Adrenal gland (tissue), 12 donors: Measurements from ENCODE around the gene COMMD4. TPM values are rescaled to one million over a fixed set of nuclear protein-coding genes. Genes with fewer than 3 reads are reported as not detected.

Experiments
- DNase-seq, 7 donors: peaks; one replicate each; pipeline ENCODE4 v3.0.0-alpha.2; 2019 to 2020
- H3K27ac ChIP-seq, 5 donors: fragments of 200-600 bp; sonication (generic) in 4 of 5; 1 replicate in 3 of 5; 2 replicates in 2 of 5; pipeline versions ENCODE4 v1.5.1 to v1.8.0; 2016 to 2020; ENCODE audit warnings: mild to moderate bottlenecking in 1 of 5
- H3K27me3 ChIP-seq: fragments of 200-600 bp; 2 replicates; pipeline ENCODE4 v1.8.0; 2021
- H3K36me3 ChIP-seq, 2 donors: fragments of 200-600 bp; replicated peaks in 1 of 2; 1 replicate in 1 of 2; 2 replicates in 1 of 2; pipeline versions ENCODE4 v1.5.1 to v1.8.0; 2018 to 2022
- H3K4me1 ChIP-seq, 2 donors: fragments of 200-600 bp; replicated peaks in 1 of 2; 1 replicate in 1 of 2; 2 replicates in 1 of 2; pipeline versions ENCODE4 v1.5.1 to v1.8.0; 2018 to 2021
- H3K4me3 ChIP-seq, 4 donors: fragments of 200-600 bp; sonication (generic) in 3 of 4; one replicate each; pipeline ENCODE4 v1.5.1; 2016 to 2018
- H3K9me3 ChIP-seq, 3 donors: fragments of 200-600 bp; sonication (generic) in 1 of 3; replicated peaks in 1 of 3; 1 replicate in 2 of 3; 2 replicates in 1 of 3; pipeline versions ENCODE4 v1.5.1 to v1.8.0; 2016 to 2021
- CTCF ChIP-seq, 6 experiments: fragments of 450-650 bp in 4 of 6; fragments of 200-600 bp in 2 of 6; sonication (generic) in 1 of 6; IDR thresholded peaks; 1 replicate in 5 of 6; 2 replicates in 1 of 6; pipeline versions ENCODE4 v1.5.1 to v1.8.0; 2016 to 2021; ENCODE audit warnings: antibody characterized with exemption in 6 of 6, mild to moderate bottlenecking in 2 of 6, moderate library complexity in 1 of 6
- POLR2A ChIP-seq, 2 donors: fragments of 450-650 bp; IDR thresholded peaks; one replicate each; pipeline ENCODE4 v1.6.1; 2017; ENCODE audit warnings: antibody characterized with exemption in 2 of 2, mild to moderate bottlenecking in 2 of 2, moderate library complexity in 1 of 2
- WGBS, 4 donors: extraction: QIAGEN DNeasy Blood & Tissue Kit in 2 of 4; methylation state at CpG; one replicate each; pipeline versions ENCODE4 v1.1.5 to v1.1.7; 2013 to 2017; 5-methylcytosine and 5-hydroxymethylcytosine counted together
- intact Hi-C, 2 donors: fragments of 100-400 bp; cut with DNase I; formaldehyde crosslinking; loops; one replicate each; pipeline versions ENCODE4 v1.14.1 to v1.15.0; 2022 to 2023
- polyA plus RNA-seq, 3 donors: library from polyadenylated mRNA; stranded (reverse); fragments of 200-250 nt in 2 of 3; fragments of 350-450 nt in 1 of 3; fragmentation: Illumina TruSeq in 1 of 3; extraction: RNeasy Lipid Tissue Mini Kit (QIAGEN cat#74804) in 1 of 3; gene quantifications; one replicate each; pipeline ENCODE4 v1.2.3, GENCODE V29; 2013 to 2014
- total RNA-seq, 9 donors: library from RNA; depleted of rRNA in 4 of 9; stranded (reverse); fragments of >200 nt in 4 of 9; fragments of 120-200 nt in 1 of 9; fragmentation: NEBNext Ultra II Directional in 1 of 9; extraction: Animal tissue kit (Norgen Biotek cat#: 25700) in 1 of 9; gene quantifications; one replicate each; pipeline versions ENCODE4 v1.1.0 to v1.2.4, GENCODE V29; 2013 to 2023
- donor health status: healthy with polysubstance abuse.
- donor health status: Bipolar disorder and iron deficiency.
- donor health status: DM: yes; HTN: yes; CAD: no.
- donor health status: DM: no; HTN: no; CAD: no.
- donor health status: DM: no; HTN: no; CAD: no.
- donor health status: DM: yes; HTN: yes; CAD: no.

COMMD4 gene
- total and polyA plus RNA-seq, 12 donors = 35.9 to 254 (median 126) TPM

- DNase-seq = peak in 2 of 7 donors; percentile 43 to 62
- Histone ChIP-seq H3K36me3 (peaks cover 0 to 9% of the 10 kb centered on the region in 2 donors), H3K4me1 (peaks cover 0 to 25% of the 10 kb centered on the region in 2 donors), H3K9me3 (no peaks in the 10 kb centered on the region), H3K4me3 (no peak overlapping the region), H3K27ac (no peak overlapping the region), H3K27me3 (no peaks in the 10 kb centered on the region)
- intact Hi-C loops = no loop called here
- TF ChIP-seq POLR2A (IDR thresholded peaks at IDR 0.05) (no peak), CTCF (IDR thresholded peaks at IDR 0.05) (no peak)
- 70 to 83% (median 73%) methylated on average over 7 to 9 of the region's 9 CpGs for WGBS, 4 donors
These were observed 14.2 kb downstream of the COMMD4 start for GRCh38 chr15:75349851-75350588.

GRCh38 chr15:75350601-75351361, 14.9 kb downstream of the COMMD4 start:
- DNase-seq = peak in 1 of 7 donors; percentile 15
- H3K4me1 ChIP-seq = peaks cover 0 to 25% of the 10 kb centered on the region in 2 donors
- TF ChIP-seq POLR2A (IDR thresholded peaks at IDR 0.05) = no peak
- TF ChIP-seq CTCF (IDR thresholded peaks at IDR 0.05) = no peak
- H3K27ac ChIP-seq = no peak overlapping the region
- intact Hi-C loops = no loop called here
- no peak overlapping the region for H3K4me3 ChIP-seq
- H3K36me3 ChIP-seq = peaks cover 0 to 17% of the 10 kb centered on the region in 2 donors
- no peaks in the 10 kb centered on the region for H3K27me3 ChIP-seq
- no peaks in the 10 kb centered on the region for H3K9me3 ChIP-seq
- WGBS, 4 donors = 74 to 85% (median 79%) methylated on average over 6 to 7 of the region's 7 CpGs

- intact Hi-C loops = no loop called here
- Histone ChIP-seq H3K4me1 (peaks cover 0 to 15% of the 10 kb centered on the region in 2 donors), H3K27me3 (no peaks in the 10 kb centered on the region), H3K4me3 (no peak overlapping the region), H3K9me3 (no peaks in the 10 kb centered on the region), H3K36me3 (peaks cover 0 to 33% of the 10 kb centered on the region in 2 donors), H3K27ac (peak overlapping the region in 1 of 5 donors; percentile 5)
- DNase-seq = peak in 1 of 7 donors; percentile 25
- no peak for TF ChIP-seq POLR2A (IDR thresholded peaks at IDR 0.05)
- no peak for TF ChIP-seq CTCF (IDR thresholded peaks at IDR 0.05)
- WGBS, 4 donors = 80 to 90% (median 89%) methylated on average over 8 to 16 of the region's 16 CpGs
These were observed 16.6 kb downstream of the COMMD4 start for GRCh38 chr15:75352186-75353080.
